Activated CD8-positive, alpha-beta memory T cell treated with anti-CD3 and anti-CD28 coated beads, Interleukin-2, amount 10 ng/mL, durations not matched to agents 7 days and 5 days (primary cell): ENCODE results near the gene MBD5. TPM values are rescaled to one million over a fixed set of nuclear protein-coding genes. Genes with fewer than 3 reads are reported as not detected.

ENCODE experiments used
- ATAC-seq: fragments of 150-1000 bp; cut with Tn5 transposase; one replicate; pipeline ENCODE4 v1.10.0; 2021; ENCODE audit warnings: moderate library complexity
- CTCF ChIA-PET: fragments of 350-600 bp; sonication (Branson Sonifier 250); formaldehyde crosslinking; loops from one replicate; lab custom pipeline; 2021; ENCODE audit warnings: antibody characterized with exemption; lab: Charles Lee
- DNase-seq: peaks from one replicate; pipeline ENCODE4 v3.0.0-alpha.2; 2020
- H3K27ac Mint-ChIP-seq: one replicate; pipeline ENCODE4 v1.8.0; 2021; ENCODE audit warnings: mild to moderate bottlenecking, mixed read lengths
- H3K27me3 Mint-ChIP-seq: one replicate; pipeline ENCODE4 v1.8.0; 2021; ENCODE audit warnings: mixed read lengths
- H3K36me3 Mint-ChIP-seq: one replicate; pipeline ENCODE4 v1.8.0; 2021; ENCODE audit warnings: mild to moderate bottlenecking, mixed read lengths
- H3K4me1 Mint-ChIP-seq: one replicate; pipeline ENCODE4 v1.8.0; 2021; ENCODE audit warnings: mixed read lengths
- H3K4me3 Mint-ChIP-seq: one replicate; pipeline ENCODE4 v1.8.0; 2021; ENCODE audit warnings: mild to moderate bottlenecking, moderate library complexity, mixed read lengths
- H3K9me3 Mint-ChIP-seq: one replicate; pipeline ENCODE4 v1.8.0; 2022; ENCODE audit warnings: low read depth, mixed read lengths
- total RNA-seq, 2 experiments: library from RNA; stranded (reverse); gene quantifications; one replicate each; pipeline ENCODE4 v1.2.3, GENCODE V29; 2021

MBD5 gene
- total RNA-seq, 2 experiments from 2014 or later: 24.6 to 44.8 TPM

DNA sequence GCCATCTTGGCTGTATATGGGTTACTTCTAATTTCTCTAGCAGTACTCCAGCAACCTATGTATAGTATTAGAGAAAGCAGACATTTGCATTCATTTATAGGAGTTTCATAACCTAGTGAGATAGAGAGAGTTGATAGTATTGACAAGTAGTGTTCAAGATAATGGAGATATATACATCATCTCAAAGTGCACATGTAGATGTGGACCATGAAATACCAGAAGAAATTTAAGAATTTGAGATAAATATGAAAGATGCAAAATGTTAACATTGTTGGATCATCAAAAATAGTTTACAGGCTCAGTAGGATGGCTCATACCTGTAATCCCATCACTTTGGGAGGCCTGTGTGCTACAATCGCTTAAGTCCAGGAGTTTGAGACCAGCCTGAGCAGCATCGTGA lies 243.0 kb downstream of the MBD5 start:
- CTCF ChIA-PET: no interaction called here
- no peaks in the 10 kb centered on the region for H3K27me3 Mint-ChIP-seq
- ATAC-seq (no peak), DNase-seq (no peak)
- peaks cover 13% of the 10 kb centered on the region for H3K9me3 Mint-ChIP-seq
- H3K4me1 Mint-ChIP-seq: no peaks in the 10 kb centered on the region
- H3K36me3 Mint-ChIP-seq: peaks cover 14% of the 10 kb centered on the region
- H3K27ac Mint-ChIP-seq: no peak overlapping the region
- H3K4me3 Mint-ChIP-seq: no peak overlapping the region

DNA sequence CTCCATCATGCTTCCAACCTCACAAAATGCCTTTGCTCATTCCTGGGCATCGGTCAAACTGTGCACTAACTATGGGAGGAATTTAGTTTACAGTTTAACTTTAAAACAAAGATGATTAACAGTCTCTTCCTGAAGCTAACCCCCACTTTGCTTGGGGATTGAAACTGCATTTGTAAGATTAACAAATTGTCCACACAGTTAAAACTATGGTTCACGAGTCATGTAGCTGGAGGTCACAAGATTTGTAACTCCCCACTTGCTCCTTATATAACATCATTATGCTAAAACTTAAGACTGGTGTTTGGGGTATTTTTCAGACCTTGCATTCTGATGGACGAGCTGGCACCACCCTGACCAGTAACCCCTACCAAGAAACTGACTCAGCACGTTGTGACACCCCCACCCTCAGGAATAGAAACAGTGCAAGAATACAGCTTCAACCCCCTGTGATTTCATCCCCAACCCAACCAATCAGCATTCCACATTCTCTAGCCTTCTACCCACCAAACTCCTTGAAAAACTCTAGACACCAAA lies 252.3 kb downstream of the MBD5 start:
- CTCF ChIA-PET: interaction anchor here (0.6 kb wide), 1 partner anchor 442 kb away, joined by 4 read pairs; no protein-coding TSS in a partner anchor
- Mint-ChIP-seq H3K27ac (no peak overlapping the region), H3K4me1 (no peaks in the 10 kb centered on the region), H3K27me3 (no peaks in the 10 kb centered on the region), H3K4me3 (no peak overlapping the region), H3K9me3 (no peaks in the 10 kb centered on the region), H3K36me3 (peaks cover 1% of the 10 kb centered on the region)
- no peak for ATAC-seq
- DNase-seq: no peak

DNA sequence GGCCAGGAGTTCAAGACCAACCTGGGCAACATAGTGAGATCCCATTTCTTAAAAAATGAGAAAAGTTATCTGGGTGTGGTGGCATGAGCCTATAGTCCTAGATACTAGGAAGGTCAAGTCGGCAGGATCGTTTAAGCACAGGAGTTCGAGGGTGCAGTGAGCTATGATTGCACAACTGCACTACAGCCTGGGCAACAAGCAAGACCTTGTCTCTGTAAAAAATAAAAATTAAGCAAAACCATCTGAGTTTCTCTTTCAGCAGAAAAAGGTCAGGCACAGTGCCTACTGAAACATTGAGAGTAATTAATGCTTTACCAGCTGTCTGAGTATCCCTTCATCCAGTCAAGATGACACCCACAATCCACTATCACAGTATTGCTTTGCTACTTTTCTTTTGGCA lies 258.3 kb downstream of the MBD5 start:
- ATAC-seq (no peak), DNase-seq (no peak)
- H3K36me3 Mint-ChIP-seq: peaks cover 1% of the 10 kb centered on the region
- CTCF ChIA-PET: no interaction called here
- no peak overlapping the region for H3K4me3 Mint-ChIP-seq
- no peaks in the 10 kb centered on the region for H3K27me3 Mint-ChIP-seq
- H3K27ac Mint-ChIP-seq: no peak overlapping the region
- H3K4me1 Mint-ChIP-seq: no peaks in the 10 kb centered on the region
- H3K9me3 Mint-ChIP-seq: no peaks in the 10 kb centered on the region

DNA sequence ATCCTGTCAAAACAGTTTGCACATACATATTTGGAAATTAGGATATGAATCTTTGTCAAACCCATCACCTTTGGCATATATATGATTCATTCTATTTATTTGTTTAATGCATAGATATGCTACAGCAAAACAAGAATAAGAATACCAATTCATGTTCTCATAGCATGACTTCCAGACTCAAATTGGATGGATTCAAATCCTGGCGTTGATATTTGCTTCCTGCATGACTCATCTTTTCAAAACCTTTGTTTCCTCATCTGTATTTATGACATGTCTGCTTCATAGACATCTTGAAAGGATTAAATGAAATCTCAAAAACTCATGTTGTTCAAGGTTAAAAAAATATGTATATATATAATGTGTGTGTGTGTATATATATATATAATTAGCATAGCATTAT lies 261.3 kb downstream of the MBD5 start:
- Mint-ChIP-seq H3K27ac (no peak overlapping the region), H3K4me3 (no peak overlapping the region), H3K36me3 (peaks cover 2% of the 10 kb centered on the region), H3K4me1 (no peaks in the 10 kb centered on the region), H3K9me3 (no peaks in the 10 kb centered on the region), H3K27me3 (no peaks in the 10 kb centered on the region)
- CTCF ChIA-PET: no interaction called here
- DNase-seq (no peak), ATAC-seq (no peak)

DNA sequence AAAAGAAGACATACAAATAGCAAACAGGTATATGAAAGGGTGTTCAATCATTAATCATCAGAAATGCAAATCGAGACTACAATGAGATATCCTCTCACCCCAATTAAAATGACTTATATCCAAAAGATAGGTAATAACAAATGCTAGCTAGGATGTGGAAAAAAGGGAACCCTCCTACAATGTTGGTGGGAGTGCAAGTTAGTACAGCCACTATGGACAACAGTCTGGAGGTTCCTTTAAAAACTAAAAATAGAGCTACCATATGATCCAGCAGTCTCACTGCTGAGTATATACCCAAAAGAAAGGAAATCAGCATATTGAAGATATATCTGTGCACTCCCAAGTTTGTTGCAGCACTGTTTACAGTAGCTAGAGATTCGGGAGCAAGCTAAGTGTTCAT lies 271.5 kb downstream of the MBD5 start:
- Mint-ChIP-seq H3K27ac (no peak overlapping the region), H3K9me3 (no peaks in the 10 kb centered on the region), H3K27me3 (no peaks in the 10 kb centered on the region), H3K36me3 (peaks cover 1% of the 10 kb centered on the region), H3K4me1 (no peaks in the 10 kb centered on the region), H3K4me3 (no peak overlapping the region)
- no peak for ATAC-seq
- DNase-seq: no peak
- CTCF ChIA-PET: no interaction called here

DNA sequence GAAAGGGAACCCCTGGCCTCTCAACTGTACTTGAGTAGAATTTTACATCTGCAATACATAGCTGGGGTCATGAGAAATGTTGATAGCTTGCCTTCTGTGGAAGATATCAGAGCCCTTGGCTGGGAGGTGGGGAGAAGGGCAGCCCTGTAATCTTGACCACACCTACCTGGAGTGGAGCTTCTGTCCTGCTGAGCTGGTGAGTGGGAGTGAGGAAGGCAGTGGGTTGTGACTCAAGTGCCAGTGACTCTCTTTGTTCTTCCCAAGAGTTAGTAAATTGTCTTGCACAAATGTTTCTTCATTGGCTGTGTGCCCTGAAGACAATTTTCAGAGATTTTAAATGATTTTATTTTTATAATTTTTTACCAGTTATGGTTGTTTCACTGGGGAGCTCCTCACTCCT lies 277.3 kb downstream of the MBD5 start:
- DNase-seq: no peak

DNA sequence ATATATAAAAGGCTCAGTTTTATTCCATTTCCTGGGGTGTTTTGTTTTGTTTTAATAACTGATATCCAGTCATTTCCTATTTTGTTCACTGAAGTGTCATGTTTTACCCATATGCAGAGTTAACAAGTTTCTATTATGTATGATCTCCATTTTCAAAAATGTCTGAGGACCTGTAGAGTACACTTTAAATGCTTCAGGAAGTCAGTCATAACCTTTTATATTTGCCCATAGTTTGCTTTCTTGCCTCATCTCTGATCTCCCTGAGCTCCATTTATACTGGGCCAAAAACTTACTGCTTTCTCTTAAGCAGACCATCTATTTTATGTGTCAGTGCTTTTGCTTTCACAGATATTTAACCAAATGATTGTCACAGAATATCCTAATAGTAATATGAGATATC lies 278.7 kb downstream of the MBD5 start:
- no peak overlapping the region for H3K27ac Mint-ChIP-seq
- ATAC-seq (no peak), DNase-seq (no peak)
- H3K9me3 Mint-ChIP-seq: no peaks in the 10 kb centered on the region
- no peak overlapping the region for H3K4me3 Mint-ChIP-seq
- peaks cover 5% of the 10 kb centered on the region for H3K36me3 Mint-ChIP-seq
- no peaks in the 10 kb centered on the region for H3K4me1 Mint-ChIP-seq
- H3K27me3 Mint-ChIP-seq: no peaks in the 10 kb centered on the region
- CTCF ChIA-PET: no interaction called here

More for the DNA sequence above, 277.3 kb downstream of the MBD5 start:
- Mint-ChIP-seq H3K9me3 (no peaks in the 10 kb centered on the region), H3K27me3 (no peaks in the 10 kb centered on the region), H3K4me3 (no peak overlapping the region), H3K4me1 (no peaks in the 10 kb centered on the region), H3K36me3 (peaks cover 5% of the 10 kb centered on the region), H3K27ac (no peak overlapping the region)
- ATAC-seq: no peak
- CTCF ChIA-PET: no interaction called here

DNA sequence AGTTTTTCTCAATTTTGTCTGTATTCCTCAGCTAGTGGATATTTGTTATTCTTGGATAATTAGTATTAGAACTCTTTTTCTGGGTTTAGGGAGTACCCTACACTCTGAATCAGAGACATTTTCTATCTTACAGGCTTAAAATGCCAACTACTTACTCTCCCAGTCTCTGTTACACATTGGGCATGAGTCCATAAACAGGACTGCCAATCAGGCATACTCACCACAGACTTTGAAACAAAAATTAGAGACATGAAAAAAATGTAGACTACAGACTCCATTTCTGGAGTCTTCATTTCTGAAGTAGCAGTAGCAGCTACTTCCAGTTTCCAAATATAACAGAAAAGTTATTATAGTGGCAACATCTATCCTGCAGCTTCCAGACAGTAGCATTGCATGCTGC lies 279.7 kb downstream of the MBD5 start:
- ATAC-seq: no peak
- H3K27ac Mint-ChIP-seq: no peak overlapping the region
- DNase-seq: no peak
- H3K36me3 Mint-ChIP-seq: peaks cover 4% of the 10 kb centered on the region
- no peak overlapping the region for H3K4me3 Mint-ChIP-seq
- no peaks in the 10 kb centered on the region for H3K27me3 Mint-ChIP-seq
- CTCF ChIA-PET: no interaction called here
- no peaks in the 10 kb centered on the region for H3K4me1 Mint-ChIP-seq
- H3K9me3 Mint-ChIP-seq: no peaks in the 10 kb centered on the region

DNA sequence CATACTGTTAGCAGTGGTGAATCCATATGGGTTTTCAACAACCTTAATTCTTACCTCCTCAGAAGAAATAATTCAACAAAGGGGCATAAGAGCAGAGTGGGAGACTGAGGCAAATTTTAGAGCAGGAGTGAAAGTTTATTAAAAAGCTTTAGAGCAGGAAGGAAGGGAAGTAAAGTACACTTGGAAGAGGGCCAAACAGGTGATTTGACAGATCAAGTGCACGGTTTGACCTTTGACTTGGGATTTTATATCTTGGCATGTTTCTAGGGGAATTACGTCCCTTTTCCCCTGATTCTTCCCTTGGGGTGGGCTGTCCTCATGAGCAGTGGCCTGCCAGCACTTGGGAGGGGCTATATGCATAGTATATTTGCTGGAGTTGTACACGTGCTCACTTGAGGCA lies 280.5 kb downstream of the MBD5 start:
- H3K4me1 Mint-ChIP-seq: no peaks in the 10 kb centered on the region
- peaks cover 4% of the 10 kb centered on the region for H3K36me3 Mint-ChIP-seq
- CTCF ChIA-PET: no interaction called here
- H3K4me3 Mint-ChIP-seq: no peak overlapping the region
- no peaks in the 10 kb centered on the region for H3K27me3 Mint-ChIP-seq
- no peaks in the 10 kb centered on the region for H3K9me3 Mint-ChIP-seq
- no peak overlapping the region for H3K27ac Mint-ChIP-seq
- DNase-seq (no peak), ATAC-seq (no peak)

DNA sequence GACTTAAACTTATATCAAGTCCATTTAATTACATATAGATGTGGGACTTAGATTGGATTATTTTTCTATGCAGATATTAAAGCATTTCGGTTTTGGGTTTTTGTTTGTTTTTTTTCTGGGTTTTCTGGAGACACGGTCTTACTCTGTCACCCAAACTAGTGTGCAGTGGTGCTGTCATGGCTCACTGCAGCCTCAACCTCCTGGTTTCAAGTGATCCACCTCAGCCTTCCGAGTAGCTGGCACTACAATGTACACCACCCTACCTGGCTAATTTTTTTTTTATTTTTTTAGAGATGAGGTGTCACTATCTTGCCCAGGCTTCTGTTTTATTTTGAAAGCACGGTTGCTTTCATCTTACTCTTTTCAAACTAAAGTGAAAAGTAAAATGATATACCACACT lies 281.6 kb downstream of the MBD5 start:
- no peaks in the 10 kb centered on the region for H3K27me3 Mint-ChIP-seq
- peaks cover 4% of the 10 kb centered on the region for H3K36me3 Mint-ChIP-seq
- DNase-seq (no peak), ATAC-seq (no peak)
- no peaks in the 10 kb centered on the region for H3K9me3 Mint-ChIP-seq
- no peak overlapping the region for H3K27ac Mint-ChIP-seq
- no peak overlapping the region for H3K4me3 Mint-ChIP-seq
- no peaks in the 10 kb centered on the region for H3K4me1 Mint-ChIP-seq
- CTCF ChIA-PET: no interaction called here

DNA sequence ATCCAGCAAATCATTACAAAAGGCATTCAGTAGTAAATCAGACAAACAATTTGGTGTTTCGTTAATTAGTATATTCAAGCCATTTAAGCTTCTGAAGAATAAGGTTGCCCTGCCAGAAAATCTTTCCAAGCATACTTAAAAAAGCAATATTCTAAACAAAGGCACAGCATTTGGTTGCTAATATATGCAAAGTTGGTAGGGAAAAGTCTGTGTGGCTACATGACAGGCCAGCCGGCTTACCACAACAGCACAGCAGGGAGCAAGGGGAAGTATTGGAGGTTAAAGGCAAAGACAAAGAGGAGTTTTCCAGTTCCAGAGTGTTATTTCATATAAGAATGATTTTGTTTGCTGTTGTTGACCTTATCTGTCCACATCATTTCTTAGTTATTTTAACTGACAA lies 282.3 kb downstream of the MBD5 start:
- no peak for DNase-seq
- Mint-ChIP-seq H3K4me3 (no peak overlapping the region), H3K36me3 (peaks cover 4% of the 10 kb centered on the region), H3K4me1 (no peaks in the 10 kb centered on the region), H3K9me3 (no peaks in the 10 kb centered on the region), H3K27me3 (no peaks in the 10 kb centered on the region), H3K27ac (no peak overlapping the region)
- CTCF ChIA-PET: no interaction called here
- no peak for ATAC-seq

DNA sequence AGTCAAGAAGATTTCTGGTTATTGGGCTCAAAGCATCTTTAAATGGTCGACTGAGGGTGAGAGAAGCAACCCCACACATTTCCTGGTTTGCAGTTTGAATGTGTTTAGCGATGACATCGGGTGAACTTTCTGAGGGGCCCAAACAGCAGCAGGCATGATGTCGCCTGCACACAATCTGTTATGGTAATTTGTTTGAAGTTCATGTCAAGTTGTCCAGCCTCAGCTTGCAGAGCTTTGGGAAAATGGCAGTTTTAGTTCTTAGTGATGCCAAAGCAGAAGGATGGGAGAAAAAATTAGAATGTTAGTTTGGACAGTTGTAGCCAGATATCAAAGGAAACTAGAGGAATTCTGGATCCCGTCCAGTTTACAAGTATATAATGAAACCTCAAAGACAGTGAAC lies 284.6 kb downstream of the MBD5 start:
- ATAC-seq (no peak), DNase-seq (no peak)
- no peaks in the 10 kb centered on the region for H3K27me3 Mint-ChIP-seq
- CTCF ChIA-PET: no interaction called here
- no peaks in the 10 kb centered on the region for H3K4me1 Mint-ChIP-seq
- no peak overlapping the region for H3K27ac Mint-ChIP-seq
- no peaks in the 10 kb centered on the region for H3K9me3 Mint-ChIP-seq
- H3K4me3 Mint-ChIP-seq: no peak overlapping the region
- no peaks in the 10 kb centered on the region for H3K36me3 Mint-ChIP-seq

DNA sequence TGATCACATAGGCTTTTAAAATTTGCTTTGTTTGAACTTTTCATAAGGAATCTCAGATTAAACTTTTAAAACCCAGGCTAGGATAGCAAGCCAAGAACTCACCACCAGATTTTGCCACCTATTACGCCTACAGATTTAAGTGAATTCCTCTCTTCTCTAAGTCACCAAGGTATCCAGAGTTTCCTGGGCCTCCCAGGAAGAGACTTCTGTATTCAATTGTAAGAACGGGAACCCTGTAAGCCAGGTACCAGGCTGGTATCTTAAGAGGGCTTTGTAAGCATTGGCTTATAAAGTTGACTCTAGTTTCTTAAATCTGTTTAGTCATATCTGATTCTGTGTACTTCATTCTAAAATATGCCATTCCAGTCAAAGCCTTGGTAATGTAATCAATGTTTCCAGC lies 285.1 kb downstream of the MBD5 start:
- ATAC-seq: no peak
- Mint-ChIP-seq H3K27me3 (no peaks in the 10 kb centered on the region), H3K4me1 (no peaks in the 10 kb centered on the region), H3K36me3 (no peaks in the 10 kb centered on the region), H3K4me3 (no peak overlapping the region), H3K27ac (no peak overlapping the region), H3K9me3 (no peaks in the 10 kb centered on the region)
- no peak for DNase-seq
- CTCF ChIA-PET: no interaction called here

DNA sequence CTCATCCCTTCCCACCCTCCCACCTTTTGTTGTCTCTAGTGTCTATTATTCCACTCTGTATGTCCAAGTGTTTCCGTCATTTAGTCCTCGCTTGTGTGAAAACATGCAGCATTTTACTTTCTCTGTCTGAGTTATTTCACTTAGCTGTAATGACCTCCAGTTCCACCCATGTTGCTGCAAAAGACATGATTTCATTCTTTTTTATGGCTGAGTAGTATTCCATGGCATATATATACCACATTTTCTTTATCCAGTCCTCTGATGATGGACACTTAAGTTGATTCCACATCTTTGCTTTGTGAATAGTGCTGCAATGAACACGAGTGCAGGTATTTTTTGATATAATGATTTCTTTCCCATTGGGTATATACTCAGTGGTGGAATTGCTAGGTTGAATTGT lies 296.7 kb downstream of the MBD5 start:
- ATAC-seq (no peak), DNase-seq (no peak)
- CTCF ChIA-PET: no interaction called here
- Mint-ChIP-seq H3K27me3 (no peaks in the 10 kb centered on the region), H3K9me3 (no peaks in the 10 kb centered on the region), H3K4me3 (no peak overlapping the region), H3K27ac (no peak overlapping the region), H3K4me1 (no peaks in the 10 kb centered on the region), H3K36me3 (peaks cover 5% of the 10 kb centered on the region)

DNA sequence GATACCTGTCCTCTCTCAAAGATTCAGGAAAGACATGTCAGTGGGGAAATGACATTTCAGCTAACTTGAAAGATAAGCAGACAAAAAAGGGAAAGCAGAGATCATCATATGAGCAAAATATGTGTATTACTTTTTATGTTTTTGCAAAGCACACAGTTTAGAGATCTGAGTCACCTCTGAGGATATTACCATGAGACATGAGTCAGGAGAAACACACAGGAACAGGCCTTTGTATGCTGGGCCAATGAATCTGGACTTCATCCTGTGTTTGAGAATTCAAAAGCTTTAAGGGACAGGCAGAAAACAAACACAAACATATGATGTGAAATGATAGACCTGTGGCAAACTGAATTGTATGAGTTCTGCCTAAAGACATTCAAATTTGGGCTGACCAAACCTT lies 317.6 kb downstream of the MBD5 start:
- H3K4me3 Mint-ChIP-seq: no peak overlapping the region
- peaks cover 17% of the 10 kb centered on the region for H3K36me3 Mint-ChIP-seq
- no peak for ATAC-seq
- H3K27me3 Mint-ChIP-seq: no peaks in the 10 kb centered on the region
- DNase-seq: no peak
- no peak overlapping the region for H3K27ac Mint-ChIP-seq
- peaks cover 6% of the 10 kb centered on the region for H3K9me3 Mint-ChIP-seq
- CTCF ChIA-PET: no interaction called here
- H3K4me1 Mint-ChIP-seq: no peaks in the 10 kb centered on the region
